GM23248 (cell line): ENCODE measurements around the gene HCFC1R1. TPM values are rescaled to one million over a fixed set of nuclear protein-coding genes. Genes with fewer than 3 reads are reported as not detected.

Experiments
- DNase-seq: peaks from one replicate; pipeline ENCODE4 v3.0.0-alpha.2; 2015
- H2AFZ ChIP-seq: fragments of 200-600 bp; sonication (generic); 2 replicates; pipeline ENCODE4 v1.6.1; 2016; ENCODE audit warnings: antibody characterized with exemption
- H3F3A ChIP-seq: fragments of 200-600 bp; sonication (generic); 2 replicates; pipeline ENCODE4 v1.6.1; 2016; ENCODE audit warnings: mild to moderate bottlenecking, antibody characterized with exemption, mixed run types; ENCODE audit not compliant: insufficient read depth
- H3K27ac ChIP-seq: fragments of 200-600 bp; sonication (generic); 2 replicates; pipeline ENCODE4 v1.5.1; 2016; ENCODE audit warnings: mild to moderate bottlenecking
- H3K27me3 ChIP-seq: fragments of 200-600 bp; sonication (generic); replicated peaks from 2 replicates; pipeline ENCODE4 v1.6.1; 2016; ENCODE audit warnings: mild to moderate bottlenecking; ENCODE audit not compliant: insufficient read depth
- H3K36me3 ChIP-seq: fragments of 200-600 bp; sonication (generic); 2 replicates; pipeline ENCODE4 v1.6.1; 2016; ENCODE audit warnings: low read depth, mild to moderate bottlenecking
- H3K4me1 ChIP-seq: fragments of 200-600 bp; sonication (generic); 2 replicates; pipeline ENCODE4 v1.6.1; 2016; ENCODE audit warnings: mild to moderate bottlenecking; ENCODE audit not compliant: insufficient read depth
- H3K4me2 ChIP-seq: fragments of 200-600 bp; sonication (generic); one replicate; pipeline ENCODE4 v1.6.1; 2016; ENCODE audit warnings: mild to moderate bottlenecking; ENCODE audit not compliant: unreplicated experiment
- H3K4me3 ChIP-seq: fragments of 200-600 bp; sonication (generic); 2 replicates; pipeline ENCODE4 v1.5.1; 2016; ENCODE audit warnings: mild to moderate bottlenecking
- H3K79me2 ChIP-seq: fragments of 200-600 bp; sonication (generic); 2 replicates; pipeline ENCODE4 v1.6.1; 2016; ENCODE audit warnings: mild to moderate bottlenecking; ENCODE audit not compliant: insufficient read depth
- H3K9ac ChIP-seq: fragments of 200-600 bp; sonication (generic); 2 replicates; pipeline ENCODE4 v1.6.1; 2016; ENCODE audit warnings: mild to moderate bottlenecking
- H3K9me2 ChIP-seq: fragments of 200-600 bp; sonication (generic); 2 replicates; pipeline ENCODE4 v1.6.1; 2016; ENCODE audit warnings: mixed run types, mild to moderate bottlenecking, moderate library complexity; ENCODE audit not compliant: insufficient read depth
- H3K9me3 ChIP-seq: fragments of 200-600 bp; sonication (generic); one replicate; pipeline ENCODE4 v1.6.1; 2017; ENCODE audit warnings: low read depth
- H4K20me1 ChIP-seq: fragments of 200-600 bp; sonication (generic); 2 replicates; pipeline ENCODE4 v1.6.0; 2016; ENCODE audit not compliant: insufficient read depth
- EZH2 ChIP-seq: fragments of 200-600 bp; sonication (generic); IDR thresholded peaks from 2 replicates; pipeline ENCODE4 v1.6.1; 2018; ENCODE audit warnings: antibody characterized with exemption, mild to moderate bottlenecking; ENCODE audit not compliant: insufficient read depth, poor library complexity, severe bottlenecking
- EZH2phosphoT487 ChIP-seq: fragments of 200-600 bp; sonication (generic); IDR thresholded peaks from 2 replicates; pipeline ENCODE4 v1.6.1; 2018; ENCODE audit warnings: antibody characterized with exemption, moderate library complexity, mild to moderate bottlenecking, low read depth; ENCODE audit not compliant: insufficient read depth
- WGBS, 2 experiments: methylation state at CpG; one replicate each; pipeline ENCODE4 v1.1.6; 2015 to 2017; ENCODE audit warnings: low lambda C conversion rate in 2 of 2, low coverage in 1 of 2; ENCODE audit errors: missing lambda C conversion rate in 2 of 2; 5-methylcytosine and 5-hydroxymethylcytosine counted together
- in situ Hi-C: fragments of 300-500 bp; cut with MboI; formaldehyde crosslinking; loops from 2 replicates; pipeline ENCODE4 v1.15.0; 2020
- polyA plus RNA-seq: library from polyadenylated mRNA; unstranded; fragments of >200 nt; fragmentation: Nextera tagmentation; extraction: Ambion mirVana; gene quantifications from 2 replicates; pipeline ENCODE4 v1.2.1, GENCODE V29; 2016
- small RNA-seq: library from RNA; depleted of rRNA; stranded (forward); fragments of <200 nt; gene quantifications from one replicate; pipeline ENCODE3, GENCODE V24; 2014; ENCODE audit warnings: low read depth, low replicate concordance
- total RNA-seq: library from RNA; depleted of rRNA; stranded (reverse); fragments of >200 nt; shearing (Covaris generic); gene quantifications from 2 replicates; pipeline ENCODE4 v1.2.3, GENCODE V29; 2014; rRNA removed

Gene HCFC1R1
- total and polyA plus RNA-seq, 2 experiments from 2014 or later: 7.2 to 53.2 TPM

GRCh38 chr16:2973093-2973492 lies 50.6 kb downstream of the HCFC1R1 start:
- Histone ChIP-seq H3K4me1 (no peaks in the 10 kb centered on the region), H3F3A (no peaks in the 10 kb centered on the region)
- in situ Hi-C loops: no loop called here

More at GRCh38 chr16:2973093-2973492, 50.6 kb downstream of the HCFC1R1 start:
- Histone ChIP-seq H3K9me3 (no peaks in the 10 kb centered on the region), H2AFZ (no peak overlapping the region), H3K9ac (no peak overlapping the region), H4K20me1 (no peaks in the 10 kb centered on the region), H3K36me3 (no peaks in the 10 kb centered on the region), H3K27ac (no peak overlapping the region), H3K27me3 (0 out of 2 replicates have a peak, but pooled peaks cover under 1% of the 10 kb centered on the region), H3K79me2 (no peaks in the 10 kb centered on the region), H3K9me2 (no peaks in the 10 kb centered on the region), H3K4me2 (no peak overlapping the region), H3K4me3 (no peak overlapping the region)
- DNase-seq: no peak
- WGBS, 2 experiments: 92 to 93% methylated on average over 5 of the region's 5 CpGs
- TF ChIP-seq EZH2: no peak
- no peak for TF ChIP-seq EZH2phosphoT487

Small RNA genes lying within 50 kb of the gene (small RNA-seq; reads per million reads assigned to genes)
- gene LINC00514: not detected

Other genes with a start within 250 kb of the HCFC1R1 start
- 320 and 713 TPM in 2 replicates for gene ELOB, start 246.7 kb downstream of the HCFC1R1 start, total RNA-seq
- 565 and 586 TPM in 2 replicates for gene ELOB, start 246.7 kb downstream of the HCFC1R1 start, polyA plus RNA-seq
- not detected in 2 replicates for gene PRSS33, start 236.4 kb downstream of the HCFC1R1 start, total RNA-seq
- not detected in 2 replicates for gene PRSS33, start 236.4 kb downstream of the HCFC1R1 start, polyA plus RNA-seq
- gene PRSS41, start 225.5 kb downstream of the HCFC1R1 start, total RNA-seq: not detected in 2 replicates
- gene PRSS41, start 225.5 kb downstream of the HCFC1R1 start, polyA plus RNA-seq: not detected in 2 replicates
- not detected in 2 replicates for gene PRSS21, start 206.7 kb downstream of the HCFC1R1 start, total RNA-seq
- not detected in 2 replicates for gene PRSS21, start 206.7 kb downstream of the HCFC1R1 start, polyA plus RNA-seq
- gene ZG16B, start 193.6 kb downstream of the HCFC1R1 start, total RNA-seq: not detected in 2 replicates
- gene ZG16B, start 193.6 kb downstream of the HCFC1R1 start, polyA plus RNA-seq: not detected in 2 replicates
- gene PRSS22, start 165.8 kb downstream of the HCFC1R1 start, total RNA-seq: not detected in 2 replicates
- not detected in 2 replicates for gene PRSS22, start 165.8 kb downstream of the HCFC1R1 start, polyA plus RNA-seq
- 60.3 and 112 TPM in 2 replicates for gene FLYWCH2, start 140.7 kb downstream of the HCFC1R1 start, total RNA-seq
- gene FLYWCH2, start 140.7 kb downstream of the HCFC1R1 start, polyA plus RNA-seq: 48.6 and 53.6 TPM in 2 replicates
- gene FLYWCH1, start 112.0 kb downstream of the HCFC1R1 start, total RNA-seq: 43.3 and 44.7 TPM in 2 replicates
- 16.0 and 18.7 TPM in 2 replicates for gene FLYWCH1, start 112.0 kb downstream of the HCFC1R1 start, polyA plus RNA-seq
- gene KREMEN2, start 59.7 kb downstream of the HCFC1R1 start, total RNA-seq: not detected in 2 replicates
- gene KREMEN2, start 59.7 kb downstream of the HCFC1R1 start, polyA plus RNA-seq: not detected in 2 replicates
- gene PAQR4, start 54.6 kb downstream of the HCFC1R1 start, total RNA-seq: 7.7 and 11.3 TPM in 2 replicates
- gene PAQR4, start 54.6 kb downstream of the HCFC1R1 start, polyA plus RNA-seq: 5.1 and 5.6 TPM in 2 replicates
- 11.0 and 15.6 TPM in 2 replicates for gene PKMYT1, start 43.5 kb downstream of the HCFC1R1 start, total RNA-seq
- gene PKMYT1, start 43.5 kb downstream of the HCFC1R1 start, polyA plus RNA-seq: 21.1 TPM in 2 replicates
- gene CLDN9, start 11.0 kb downstream of the HCFC1R1 start, total RNA-seq: not detected in 2 replicates
- 0.09 TPM in 1 of 2 replicates, not detected in the other for gene CLDN9, start 11.0 kb downstream of the HCFC1R1 start, polyA plus RNA-seq
- gene CLDN6, start 5.8 kb downstream of the HCFC1R1 start, total RNA-seq: not detected in 2 replicates
- gene CLDN6, start 5.8 kb downstream of the HCFC1R1 start, polyA plus RNA-seq: 0.32 and 0.33 TPM in 2 replicates
- 700 and 735 TPM in 2 replicates for gene TNFRSF12A, start 3.6 kb downstream of the HCFC1R1 start, total RNA-seq
- gene TNFRSF12A, start 3.6 kb downstream of the HCFC1R1 start, polyA plus RNA-seq: 864 and 895 TPM in 2 replicates
- gene THOC6, start 93 bp upstream of the HCFC1R1 start, total RNA-seq: 12.3 and 17.7 TPM in 2 replicates
- gene THOC6, start 93 bp upstream of the HCFC1R1 start, polyA plus RNA-seq: 18.1 and 22.4 TPM in 2 replicates
- 0.11 TPM in 1 of 2 replicates, not detected in the other for gene BICDL2, start 13.0 kb upstream of the HCFC1R1 start, total RNA-seq
- 0.30 and 0.63 TPM in 2 replicates for gene BICDL2, start 13.0 kb upstream of the HCFC1R1 start, polyA plus RNA-seq
- not detected in 2 replicates for gene MMP25, start 22.6 kb upstream of the HCFC1R1 start, total RNA-seq
- 0.16 and 0.23 TPM in 2 replicates for gene MMP25, start 22.6 kb upstream of the HCFC1R1 start, polyA plus RNA-seq
- gene IL32, start 41.7 kb upstream of the HCFC1R1 start, total RNA-seq: 0.76 TPM in 1 of 2 replicates, not detected in the other
- gene IL32, start 41.7 kb upstream of the HCFC1R1 start, polyA plus RNA-seq: 0.56 and 1.0 TPM in 2 replicates
- not detected in 2 replicates for gene ZSCAN10, start 75.4 kb upstream of the HCFC1R1 start, total RNA-seq
- gene ZSCAN10, start 75.4 kb upstream of the HCFC1R1 start, polyA plus RNA-seq: 0.08 TPM in 1 of 2 replicates, not detected in the other
- gene ZNF205, start 88.6 kb upstream of the HCFC1R1 start, total RNA-seq: 12.5 and 14.6 TPM in 2 replicates
- gene ZNF205, start 88.6 kb upstream of the HCFC1R1 start, polyA plus RNA-seq: 4.2 and 4.4 TPM in 2 replicates
- 7.3 and 7.7 TPM in 2 replicates for gene ZNF213, start 111.1 kb upstream of the HCFC1R1 start, total RNA-seq
- gene ZNF213, start 111.1 kb upstream of the HCFC1R1 start, polyA plus RNA-seq: 5.3 and 5.4 TPM in 2 replicates
- 5.3 TPM in 1 of 2 replicates, not detected in the other for gene OR1F1, start 164.3 kb upstream of the HCFC1R1 start, total RNA-seq
- gene OR1F1, start 164.3 kb upstream of the HCFC1R1 start, polyA plus RNA-seq: not detected in 2 replicates
- gene ZNF200, start 211.2 kb upstream of the HCFC1R1 start, total RNA-seq: 6.2 and 10.3 TPM in 2 replicates
- 7.0 and 7.8 TPM in 2 replicates for gene ZNF200, start 211.2 kb upstream of the HCFC1R1 start, polyA plus RNA-seq
- not detected in 2 replicates for gene MEFV, start 232.7 kb upstream of the HCFC1R1 start, total RNA-seq
- not detected in 2 replicates for gene MEFV, start 232.7 kb upstream of the HCFC1R1 start, polyA plus RNA-seq